Suprapubic skin (tissue), 4 donors: ENCODE measurements around the gene PDE5A.

Experiments
- POLR2A ChIP-seq, 2 donors: fragments of 450-650 bp; IDR thresholded peaks; one replicate each; pipeline ENCODE4 v1.6.1; 2017; ENCODE audit warnings: antibody characterized with exemption in 2 of 2, mild to moderate bottlenecking in 2 of 2, moderate library complexity in 2 of 2
- POLR2AphosphoS5 ChIP-seq, 3 donors: sonication (generic); formaldehyde crosslinking; IDR thresholded peaks; one replicate each; pipeline ENCODE4 v1.6.1; 2017; ENCODE audit warnings: antibody characterized with exemption in 3 of 3
- TF ChIP-seq, protein P1 (sequence below), 2 donors: fragments of 200-600 bp in 1 of 2; fragments of 450-650 bp in 1 of 2; sonication (generic) in 1 of 2; IDR thresholded peaks; one replicate each; pipeline ENCODE4 v1.5.1; 2016 to 2019; ENCODE audit warnings: antibody characterized with exemption in 2 of 2, mild to moderate bottlenecking in 1 of 2, moderate library complexity in 1 of 2

DNA sequence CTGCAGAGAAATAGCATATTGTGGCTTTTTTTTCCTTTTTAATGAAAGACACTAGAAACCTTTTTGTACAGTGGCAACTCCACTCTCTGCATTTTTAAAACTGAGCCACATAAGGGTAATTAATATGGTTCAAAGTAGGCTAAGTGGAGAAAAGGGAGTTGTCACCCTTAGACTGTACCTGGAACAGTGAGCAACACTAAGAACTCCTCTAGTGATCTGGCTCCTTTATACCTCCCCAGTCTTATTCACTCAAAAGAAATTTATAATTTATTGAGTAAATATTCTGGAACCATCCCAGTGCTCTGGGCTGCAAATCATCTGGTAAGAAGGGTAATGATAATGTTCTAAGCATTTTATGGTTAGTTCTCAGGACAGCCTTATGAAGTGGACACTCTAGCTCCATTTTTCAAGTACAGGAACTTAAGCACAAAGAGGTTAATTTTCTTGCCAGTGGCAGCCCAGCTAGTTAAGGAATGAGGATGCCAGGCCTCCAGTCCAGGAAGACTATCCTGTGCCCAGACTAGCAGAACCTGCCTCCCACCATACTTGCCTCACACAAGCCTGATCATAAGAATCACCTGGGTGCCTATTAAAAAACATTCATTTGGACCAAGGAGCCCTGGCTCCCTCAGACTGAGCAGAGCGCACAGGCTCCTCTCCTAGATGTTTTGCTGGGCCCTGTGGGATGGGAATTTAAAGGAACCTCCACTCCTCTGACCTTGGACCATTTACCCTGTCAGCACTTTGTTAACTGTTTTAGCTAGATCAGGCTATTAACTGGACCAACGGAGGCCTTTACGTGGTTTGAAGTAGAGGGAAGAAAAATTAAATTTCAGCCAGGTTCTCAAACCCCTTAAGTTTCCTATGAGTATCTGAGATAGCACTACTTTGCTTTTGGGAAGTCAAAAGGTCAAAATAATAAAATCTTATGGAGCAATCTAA, 102.6 kb downstream of the PDE5A start:
- no peak for TF ChIP-seq POLR2AphosphoS5 (IDR thresholded peaks at IDR 0.05)
- no peak for TF ChIP-seq POLR2A (IDR thresholded peaks at IDR 0.05)
- TF ChIP-seq, protein P1, sequence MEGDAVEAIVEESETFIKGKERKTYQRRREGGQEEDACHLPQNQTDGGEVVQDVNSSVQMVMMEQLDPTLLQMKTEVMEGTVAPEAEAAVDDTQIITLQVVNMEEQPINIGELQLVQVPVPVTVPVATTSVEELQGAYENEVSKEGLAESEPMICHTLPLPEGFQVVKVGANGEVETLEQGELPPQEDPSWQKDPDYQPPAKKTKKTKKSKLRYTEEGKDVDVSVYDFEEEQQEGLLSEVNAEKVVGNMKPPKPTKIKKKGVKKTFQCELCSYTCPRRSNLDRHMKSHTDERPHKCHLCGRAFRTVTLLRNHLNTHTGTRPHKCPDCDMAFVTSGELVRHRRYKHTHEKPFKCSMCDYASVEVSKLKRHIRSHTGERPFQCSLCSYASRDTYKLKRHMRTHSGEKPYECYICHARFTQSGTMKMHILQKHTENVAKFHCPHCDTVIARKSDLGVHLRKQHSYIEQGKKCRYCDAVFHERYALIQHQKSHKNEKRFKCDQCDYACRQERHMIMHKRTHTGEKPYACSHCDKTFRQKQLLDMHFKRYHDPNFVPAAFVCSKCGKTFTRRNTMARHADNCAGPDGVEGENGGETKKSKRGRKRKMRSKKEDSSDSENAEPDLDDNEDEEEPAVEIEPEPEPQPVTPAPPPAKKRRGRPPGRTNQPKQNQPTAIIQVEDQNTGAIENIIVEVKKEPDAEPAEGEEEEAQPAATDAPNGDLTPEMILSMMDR (IDR thresholded peaks at IDR 0.05) = no peak
